LNCAP (cell line): Measurements from ENCODE around the gene AEBP1.

Experiments
- CTCF ChIP-seq: fragments of 450-650 bp; IDR thresholded peaks from 2 replicates; pipeline ENCODE4 v1.5.1; 2017; ENCODE audit warnings: mild to moderate bottlenecking

AEBP1 gene

GRCh38 chr7:44136731-44137130, 32.6 kb downstream of the AEBP1 start:
- no peak for TF ChIP-seq CTCF

- TF ChIP-seq CTCF, result no peak
Observed at GRCh38 chr7:44138698-44139097, 34.6 kb downstream of the AEBP1 start.

DNA sequence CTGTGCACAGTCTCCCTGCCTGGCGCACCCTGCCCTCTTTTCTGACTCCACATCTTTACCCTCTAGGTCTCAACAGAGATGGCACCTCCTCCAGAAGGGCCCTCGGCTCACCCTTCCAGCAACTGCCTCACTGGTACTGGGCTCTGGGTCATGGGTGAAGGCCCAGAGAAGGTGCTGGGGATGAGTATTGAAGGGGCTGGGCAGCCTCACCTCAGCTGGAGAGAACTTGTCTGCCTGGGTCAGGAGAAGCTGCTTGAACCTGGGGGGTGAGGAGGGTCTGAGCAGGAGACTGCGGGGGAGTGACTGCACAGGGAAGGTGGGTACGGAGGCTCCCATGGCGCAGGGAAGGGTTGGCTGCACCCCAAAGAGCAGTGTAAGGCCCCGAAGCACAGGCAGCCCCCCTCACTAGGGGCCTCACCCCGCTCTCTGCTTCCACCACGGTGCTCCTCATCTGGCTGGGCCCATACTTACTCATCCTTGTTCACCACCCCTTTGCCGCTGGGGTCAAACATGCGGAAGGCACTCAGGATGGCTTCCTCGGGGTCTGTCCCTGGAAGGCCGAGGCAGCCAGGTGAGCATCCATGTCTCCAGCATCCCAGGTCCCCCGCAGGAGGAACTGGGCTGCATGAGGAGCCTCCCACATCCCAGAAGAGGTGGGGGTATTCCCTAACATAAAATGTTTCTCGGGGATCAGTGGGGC, 35.3 kb downstream of the AEBP1 start:
- no peak for TF ChIP-seq CTCF

DNA sequence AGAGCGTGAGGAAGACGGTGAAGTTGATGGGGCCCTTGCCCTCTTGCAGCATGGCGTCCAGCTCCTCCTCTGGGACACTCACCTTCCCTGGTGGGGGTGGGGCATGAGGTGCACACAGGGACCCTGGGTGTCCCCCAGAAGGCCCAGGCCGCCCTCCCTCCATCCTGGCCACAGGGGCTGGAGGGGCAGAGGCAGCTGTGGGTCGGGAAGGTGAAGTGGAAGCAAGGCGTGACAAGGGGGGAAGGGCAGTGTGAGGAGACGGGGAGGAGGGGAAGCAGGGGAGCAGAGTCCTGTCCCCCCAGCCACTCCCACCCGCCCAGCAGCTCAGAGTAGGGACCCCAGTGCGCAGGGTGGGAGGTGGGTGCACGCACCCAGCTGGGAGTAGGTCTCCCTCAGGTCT, 36.2 kb downstream of the AEBP1 start:
- TF ChIP-seq CTCF, result no peak

DNA sequence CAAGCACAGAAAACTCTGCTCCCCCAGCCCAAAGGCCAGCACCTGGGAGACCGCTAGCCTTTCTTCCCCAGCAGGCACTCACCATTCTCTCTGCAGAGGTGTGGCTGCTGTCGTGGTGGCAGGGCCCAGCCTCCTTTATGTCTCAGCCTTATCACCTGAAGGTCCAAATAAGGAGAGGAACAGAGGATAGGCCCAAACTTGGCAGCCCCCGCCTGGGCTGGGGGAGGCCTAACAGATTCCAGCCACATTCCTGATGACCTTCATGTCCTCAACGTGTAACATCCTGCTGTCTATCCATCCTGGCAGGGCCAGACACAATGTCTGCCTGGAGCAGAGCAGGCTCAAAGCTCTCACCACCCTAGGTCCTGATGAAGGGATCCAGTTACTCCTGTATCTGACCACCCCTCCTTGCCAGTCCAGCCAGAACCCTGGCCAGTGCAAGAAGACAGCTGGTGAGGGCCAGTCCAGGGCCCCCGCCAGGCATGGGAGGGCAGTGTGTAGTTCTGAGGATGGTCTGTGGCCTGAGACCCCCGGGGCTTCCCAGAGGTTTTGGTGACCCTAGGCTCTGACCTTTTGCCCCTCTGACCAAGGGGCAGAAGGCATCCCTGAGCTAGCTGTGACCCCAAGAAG, 37.2 kb downstream of the AEBP1 start, which contains the start of gene MYL7:
TSS of gene MYL7 (minus strand) at position 112 of the 630 bp plus-strand sequence. CDS start at position 85, 27 bp downstream.
- no peak for TF ChIP-seq CTCF

- no peak for TF ChIP-seq CTCF
Observed at GRCh38 chr7:44142028-44142427, 37.9 kb downstream of the AEBP1 start.

GRCh38 chr7:44143646-44144250, 39.6 kb downstream of the AEBP1 start:
- TF ChIP-seq CTCF, result no peak
